OCI-LY3 (cell line): Measurements from ENCODE around the gene EGFL7.

Experiments
- EZH2phosphoT487 ChIP-seq: fragments of 200-600 bp; shearing (Covaris generic); IDR thresholded peaks from 2 replicates; pipeline ENCODE4 v1.6.1; 2018; ENCODE audit warnings: antibody characterized with exemption, mixed run types, low read depth
- TF ChIP-seq, protein P1 (sequence below): fragments of 200-600, 300-600 bp; sonication (generic); IDR thresholded peaks from 2 replicates; pipeline ENCODE4 v1.5.1; 2014; ENCODE audit warnings: antibody characterized with exemption, low read length, low read depth

DNA sequence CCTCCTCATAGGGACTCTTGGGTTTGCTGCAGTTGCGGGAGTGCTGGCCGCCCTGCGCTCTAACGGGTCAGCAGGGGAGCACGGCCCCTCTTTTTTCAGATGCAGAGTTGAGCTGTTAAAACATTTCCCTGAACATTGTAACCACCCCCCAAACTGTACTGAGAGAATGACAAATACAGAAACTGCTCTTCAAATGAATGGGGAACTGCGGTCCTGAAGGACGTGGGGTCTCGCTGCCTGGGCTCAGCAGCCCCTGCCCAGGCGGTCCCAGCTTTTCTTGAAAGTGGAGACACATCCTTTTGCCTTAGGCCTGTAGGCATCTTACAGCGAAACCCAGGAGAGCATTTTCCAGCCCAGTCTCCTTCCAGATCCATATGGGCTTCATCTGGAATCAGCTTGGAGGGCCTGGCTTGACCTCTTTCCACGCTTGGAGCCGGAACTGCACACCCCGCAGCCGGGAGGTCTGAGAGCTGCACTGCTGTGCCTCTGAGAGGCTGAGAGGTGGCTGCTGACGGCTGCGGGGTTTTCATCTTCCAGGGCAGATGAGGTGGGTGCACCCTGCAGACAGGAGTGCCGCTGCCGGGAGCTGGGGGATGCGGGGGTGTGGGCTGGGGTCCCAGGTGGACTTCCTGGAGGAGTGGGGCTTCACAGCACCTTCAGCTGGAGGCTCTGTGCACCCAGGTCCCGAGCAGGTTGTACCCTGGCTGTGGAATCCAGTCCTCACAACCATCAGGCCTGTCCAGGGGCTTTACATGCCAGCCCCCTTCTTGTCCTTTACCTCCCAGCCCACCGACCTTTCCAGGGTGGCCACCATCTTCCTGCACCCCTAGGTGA is 25.8 kb downstream of the EGFL7 start:
- TF ChIP-seq, protein P1, sequence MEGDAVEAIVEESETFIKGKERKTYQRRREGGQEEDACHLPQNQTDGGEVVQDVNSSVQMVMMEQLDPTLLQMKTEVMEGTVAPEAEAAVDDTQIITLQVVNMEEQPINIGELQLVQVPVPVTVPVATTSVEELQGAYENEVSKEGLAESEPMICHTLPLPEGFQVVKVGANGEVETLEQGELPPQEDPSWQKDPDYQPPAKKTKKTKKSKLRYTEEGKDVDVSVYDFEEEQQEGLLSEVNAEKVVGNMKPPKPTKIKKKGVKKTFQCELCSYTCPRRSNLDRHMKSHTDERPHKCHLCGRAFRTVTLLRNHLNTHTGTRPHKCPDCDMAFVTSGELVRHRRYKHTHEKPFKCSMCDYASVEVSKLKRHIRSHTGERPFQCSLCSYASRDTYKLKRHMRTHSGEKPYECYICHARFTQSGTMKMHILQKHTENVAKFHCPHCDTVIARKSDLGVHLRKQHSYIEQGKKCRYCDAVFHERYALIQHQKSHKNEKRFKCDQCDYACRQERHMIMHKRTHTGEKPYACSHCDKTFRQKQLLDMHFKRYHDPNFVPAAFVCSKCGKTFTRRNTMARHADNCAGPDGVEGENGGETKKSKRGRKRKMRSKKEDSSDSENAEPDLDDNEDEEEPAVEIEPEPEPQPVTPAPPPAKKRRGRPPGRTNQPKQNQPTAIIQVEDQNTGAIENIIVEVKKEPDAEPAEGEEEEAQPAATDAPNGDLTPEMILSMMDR = no peak
- TF ChIP-seq EZH2phosphoT487 = no peak
